Memory B cell (primary cell): Measurements from ENCODE around the gene CASP14.
"Not testable (repeated sequence)": the region's sequence is repeated elsewhere in the genome, so short reads cannot be mapped to it uniquely, and the experiment has no call there.

Experiments
- ATAC-seq: fragments of 150-1000 bp; cut with Tn5 transposase; 2 replicates; pipeline ENCODE4 v1.10.0; 2021; ENCODE audit warnings: low read depth, mild to moderate bottlenecking, moderate library complexity
- DNase-seq, 2 donors: peaks; one replicate each; pipeline ENCODE4 v3.0.0; 2022; ENCODE audit warnings: low spot score in 2 of 2
- H3K27ac Mint-ChIP-seq: one replicate; pipeline ENCODE4 v1.8.0; 2022; ENCODE audit warnings: mild to moderate bottlenecking, moderate library complexity, mixed read lengths
- H3K27me3 Mint-ChIP-seq: one replicate; pipeline ENCODE4 v1.8.0; 2022; ENCODE audit warnings: mixed read lengths
- H3K36me3 Mint-ChIP-seq: one replicate; pipeline ENCODE4 v1.8.0; 2022; ENCODE audit warnings: mild to moderate bottlenecking, mixed read lengths
- H3K4me1 Mint-ChIP-seq: one replicate; pipeline ENCODE4 v1.8.0; 2022; ENCODE audit warnings: mixed read lengths
- H3K4me3 Mint-ChIP-seq: one replicate; pipeline ENCODE4 v1.8.0; 2022; ENCODE audit warnings: mild to moderate bottlenecking, moderate library complexity, mixed read lengths
- H3K9me3 Mint-ChIP-seq: one replicate; pipeline ENCODE4 v1.8.0; 2022; ENCODE audit warnings: mixed read lengths

The CASP14 gene

DNA sequence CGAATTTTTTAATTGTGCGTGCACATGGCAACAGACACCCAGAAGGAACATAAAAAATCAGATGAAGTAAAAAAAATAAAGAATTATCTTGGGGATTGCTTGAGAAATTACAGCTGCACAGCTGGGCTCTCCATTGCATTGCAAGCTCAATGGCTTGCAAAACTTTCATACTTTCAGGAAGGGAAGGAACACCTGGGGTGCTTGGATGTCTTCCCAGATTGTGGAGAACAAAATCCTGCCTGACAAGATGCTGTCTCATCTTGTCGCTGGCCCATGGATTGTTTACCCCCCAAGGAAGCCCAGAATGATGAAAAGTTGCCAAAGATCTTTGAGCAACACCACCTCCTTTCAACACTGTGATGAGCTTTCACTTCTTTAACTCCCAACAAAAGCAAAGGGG lies 11.0 kb upstream of the CASP14 start:
- peaks cover 13% of the 10 kb centered on the region for H3K27me3 Mint-ChIP-seq
- H3K4me1 Mint-ChIP-seq = no peaks in the 10 kb centered on the region

DNA sequence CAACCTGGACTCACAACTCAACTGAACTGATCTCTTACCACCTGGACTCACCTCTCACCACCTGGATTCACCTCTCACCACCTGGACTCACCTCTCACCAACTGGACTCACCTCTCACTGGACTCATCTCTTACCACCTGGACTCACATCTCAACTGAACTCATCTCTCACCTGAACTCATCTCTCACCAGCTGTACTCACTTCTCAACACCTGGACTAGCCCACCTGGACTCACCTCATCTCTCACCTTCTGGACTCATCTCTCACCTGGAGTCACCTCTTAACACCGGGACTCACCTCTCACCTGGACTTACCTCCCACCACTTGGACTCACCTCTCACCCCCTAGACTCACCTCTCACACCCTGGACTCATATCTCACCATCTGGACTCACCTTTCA lies 7.3 kb upstream of the CASP14 start:
- Mint-ChIP-seq H3K27me3 (peaks cover 8% of the 10 kb centered on the region), H3K4me1 (no peaks in the 10 kb centered on the region), H3K9me3 (peaks cover 1% of the 10 kb centered on the region), H3K36me3 (no peaks in the 10 kb centered on the region), H3K27ac (no peak overlapping the region), H3K4me3 (no peak overlapping the region)
- DNase-seq (no peak), ATAC-seq (no peak)

More for the DNA sequence above, 11.0 kb upstream of the CASP14 start:
- H3K27ac Mint-ChIP-seq = no peak overlapping the region
- no peaks in the 10 kb centered on the region for H3K36me3 Mint-ChIP-seq
- no peaks in the 10 kb centered on the region for H3K9me3 Mint-ChIP-seq
- ATAC-seq (no peak), DNase-seq (no peak)
- no peak overlapping the region for H3K4me3 Mint-ChIP-seq

DNA sequence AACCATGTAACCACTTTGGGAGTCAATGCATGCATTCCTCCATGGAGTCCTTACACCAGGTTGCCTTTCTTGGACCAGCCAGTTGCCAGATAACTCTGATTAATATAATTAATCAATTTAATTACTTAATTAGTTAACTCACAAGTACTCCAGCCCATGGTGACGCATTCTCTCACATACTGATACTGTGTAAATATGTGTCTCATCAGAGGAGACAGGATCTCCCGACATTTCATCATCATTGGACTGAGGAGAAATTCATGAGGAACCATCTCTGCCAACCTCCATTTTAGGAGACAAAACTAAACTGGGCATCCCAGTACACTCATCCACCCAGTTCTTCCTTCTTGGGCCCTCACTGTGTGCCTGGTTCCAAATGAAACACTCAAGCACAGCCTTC lies 6.5 kb upstream of the CASP14 start:
- Mint-ChIP-seq H3K27me3 (peaks cover 6% of the 10 kb centered on the region), H3K4me3 (no peak overlapping the region), H3K4me1 (no peaks in the 10 kb centered on the region), H3K36me3 (no peaks in the 10 kb centered on the region), H3K9me3 (peaks cover 1% of the 10 kb centered on the region), H3K27ac (no peak overlapping the region)
- no peak for DNase-seq
- no peak for ATAC-seq

DNA sequence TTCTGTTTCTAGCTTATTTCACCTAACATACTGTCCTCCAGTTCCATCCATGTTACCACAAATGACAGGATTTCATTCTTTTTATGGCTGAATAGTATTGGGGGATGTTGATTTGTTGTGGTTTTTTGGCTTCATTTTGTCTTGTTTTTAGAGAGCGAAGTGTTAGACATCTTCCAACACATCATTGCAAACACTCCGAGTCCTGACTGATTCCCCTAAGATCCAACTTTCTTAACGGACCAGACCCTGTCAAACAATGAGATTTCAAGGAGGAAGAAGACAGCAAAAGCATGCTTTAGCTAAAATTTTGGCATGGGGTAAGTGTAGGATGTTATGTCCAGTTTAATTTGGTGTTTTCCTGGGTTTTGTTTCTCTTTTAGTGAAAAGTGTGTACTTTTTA lies 3.8 kb upstream of the CASP14 start:
- DNase-seq = no peak
- no peak for ATAC-seq
- H3K4me3 Mint-ChIP-seq = no peak overlapping the region
- H3K27ac Mint-ChIP-seq = no peak overlapping the region
- H3K27me3 Mint-ChIP-seq = peaks cover 8% of the 10 kb centered on the region
- peaks cover 3% of the 10 kb centered on the region for H3K9me3 Mint-ChIP-seq
- H3K36me3 Mint-ChIP-seq = no peaks in the 10 kb centered on the region
- H3K4me1 Mint-ChIP-seq = no peaks in the 10 kb centered on the region

DNA sequence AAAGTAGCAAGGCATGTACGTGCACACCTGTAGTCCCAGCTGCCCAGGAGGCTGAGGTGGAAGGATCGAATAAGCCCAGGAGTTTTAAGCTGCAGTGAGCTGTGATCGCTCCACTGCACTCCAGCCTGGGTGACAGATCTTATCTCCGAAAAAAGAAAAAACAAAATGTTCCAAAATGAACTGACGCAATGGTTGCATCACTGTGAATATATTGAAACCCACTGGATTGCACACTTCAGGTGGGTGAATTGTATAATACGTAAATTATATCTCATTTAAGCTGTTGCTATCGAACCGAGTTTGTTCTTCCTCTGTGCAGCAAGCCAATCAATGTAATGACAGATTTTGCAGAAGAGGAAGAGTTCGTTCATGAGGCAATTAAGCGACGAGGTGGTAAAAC lies 1.6 kb upstream of the CASP14 start:
- ATAC-seq (no peak), DNase-seq (no peak)
- no peaks in the 10 kb centered on the region for H3K4me1 Mint-ChIP-seq
- no peaks in the 10 kb centered on the region for H3K36me3 Mint-ChIP-seq
- H3K4me3 Mint-ChIP-seq = no peak overlapping the region
- no peak overlapping the region for H3K27ac Mint-ChIP-seq
- H3K9me3 Mint-ChIP-seq = peaks cover 9% of the 10 kb centered on the region
- peaks cover 14% of the 10 kb centered on the region for H3K27me3 Mint-ChIP-seq

DNA sequence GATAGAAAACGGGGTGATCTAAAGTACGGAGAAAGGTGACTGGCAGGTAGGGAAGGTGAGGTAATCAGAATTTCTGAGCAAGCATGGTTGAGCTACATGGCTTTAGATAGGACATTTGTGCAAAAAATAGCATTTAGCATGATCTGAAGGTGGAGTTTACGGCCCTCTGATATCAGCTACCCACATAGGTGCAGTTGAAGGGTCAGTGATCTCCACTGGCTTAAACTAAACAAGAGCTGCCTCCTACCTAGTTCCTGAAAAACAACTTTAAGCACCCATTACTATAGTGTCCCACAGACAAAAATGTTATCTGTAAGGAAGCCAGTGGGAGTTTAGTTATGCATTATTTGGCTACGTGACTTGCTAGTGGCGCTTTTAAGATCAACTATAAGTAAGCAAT lies 1.2 kb upstream of the CASP14 start:
- Mint-ChIP-seq H3K27ac (no peak overlapping the region), H3K4me1 (no peaks in the 10 kb centered on the region), H3K4me3 (no peak overlapping the region), H3K9me3 (peaks cover 9% of the 10 kb centered on the region), H3K27me3 (peaks cover 14% of the 10 kb centered on the region), H3K36me3 (no peaks in the 10 kb centered on the region)
- no peak for DNase-seq
- ATAC-seq = no peak

DNA sequence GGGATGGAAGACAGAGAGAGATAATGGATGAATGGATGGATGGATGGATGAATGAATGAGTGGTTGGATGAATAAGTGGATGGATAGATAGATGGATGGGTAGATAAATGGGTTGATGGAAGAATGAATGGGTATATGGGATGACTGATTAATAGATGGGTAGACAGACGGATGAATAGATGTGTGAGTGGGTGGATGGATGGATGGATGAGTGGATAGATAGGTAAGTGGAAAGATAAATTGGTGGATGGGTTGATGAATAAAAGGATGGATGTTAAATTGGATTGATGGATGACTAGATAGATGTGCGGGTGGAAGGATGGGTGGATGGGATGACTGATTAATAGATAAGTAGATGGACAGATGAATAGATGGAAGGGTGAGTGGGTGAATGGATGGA lies 1.4 kb downstream of the CASP14 start:
- peaks cover 15% of the 10 kb centered on the region for H3K27me3 Mint-ChIP-seq
- H3K27ac Mint-ChIP-seq = no peak overlapping the region
- no peaks in the 10 kb centered on the region for H3K4me1 Mint-ChIP-seq
- ATAC-seq = no peak
- H3K4me3 Mint-ChIP-seq = no peak overlapping the region
- H3K36me3 Mint-ChIP-seq = no peaks in the 10 kb centered on the region
- DNase-seq = no peak
- peaks cover 8% of the 10 kb centered on the region for H3K9me3 Mint-ChIP-seq

DNA sequence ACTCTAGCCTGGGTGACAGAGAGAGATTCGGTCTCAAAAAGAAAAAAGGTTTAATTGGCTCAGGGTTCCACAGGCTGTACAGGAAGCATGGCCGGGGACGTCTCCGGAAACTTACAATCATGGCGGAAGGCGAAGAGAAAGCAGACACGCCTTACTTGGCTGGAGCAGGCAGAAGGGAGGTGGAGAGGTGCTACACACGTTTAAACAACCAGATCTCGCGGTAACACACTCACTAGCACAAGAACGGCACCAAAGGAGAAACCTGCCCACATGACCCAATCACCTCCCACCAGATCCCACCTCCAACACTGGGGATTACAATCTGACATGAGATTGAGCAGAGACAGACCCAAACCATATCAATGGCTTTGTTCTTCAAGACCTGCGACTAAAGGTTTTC lies 12.8 kb downstream of the CASP14 start:
- ATAC-seq (no peak), DNase-seq (no peak)
- H3K27me3 Mint-ChIP-seq = peaks cover 22% of the 10 kb centered on the region
- H3K9me3 Mint-ChIP-seq = peaks cover 4% of the 10 kb centered on the region
- no peak overlapping the region for H3K27ac Mint-ChIP-seq
- H3K4me3 Mint-ChIP-seq = no peak overlapping the region
- H3K4me1 Mint-ChIP-seq = no peaks in the 10 kb centered on the region
- peaks cover 3% of the 10 kb centered on the region for H3K36me3 Mint-ChIP-seq

DNA sequence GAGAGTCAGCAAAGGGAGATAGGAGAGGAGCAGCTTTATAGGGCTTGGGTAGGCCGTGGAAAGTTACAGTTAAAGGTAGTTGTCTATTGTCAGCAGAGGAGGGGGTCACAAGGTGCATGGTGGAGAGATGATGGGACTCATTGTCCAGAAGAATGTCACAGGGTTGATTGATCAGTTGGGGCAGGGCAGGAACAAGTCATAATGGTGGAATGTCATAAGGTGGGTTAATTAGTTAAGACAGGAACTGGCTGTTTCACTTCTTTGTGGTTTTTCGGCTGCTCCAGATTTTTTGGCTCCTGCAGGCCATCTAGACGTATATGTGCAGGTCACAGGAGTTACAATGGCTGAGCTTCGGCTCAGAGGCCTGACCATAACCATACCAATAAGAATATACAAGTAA lies 21.1 kb downstream of the CASP14 start:
- not testable (repeated sequence) for H3K4me1 Mint-ChIP-seq, DNase-seq, H3K36me3 Mint-ChIP-seq, H3K27me3 Mint-ChIP-seq, ATAC-seq, H3K27ac Mint-ChIP-seq, H3K9me3 Mint-ChIP-seq, H3K4me3 Mint-ChIP-seq

DNA sequence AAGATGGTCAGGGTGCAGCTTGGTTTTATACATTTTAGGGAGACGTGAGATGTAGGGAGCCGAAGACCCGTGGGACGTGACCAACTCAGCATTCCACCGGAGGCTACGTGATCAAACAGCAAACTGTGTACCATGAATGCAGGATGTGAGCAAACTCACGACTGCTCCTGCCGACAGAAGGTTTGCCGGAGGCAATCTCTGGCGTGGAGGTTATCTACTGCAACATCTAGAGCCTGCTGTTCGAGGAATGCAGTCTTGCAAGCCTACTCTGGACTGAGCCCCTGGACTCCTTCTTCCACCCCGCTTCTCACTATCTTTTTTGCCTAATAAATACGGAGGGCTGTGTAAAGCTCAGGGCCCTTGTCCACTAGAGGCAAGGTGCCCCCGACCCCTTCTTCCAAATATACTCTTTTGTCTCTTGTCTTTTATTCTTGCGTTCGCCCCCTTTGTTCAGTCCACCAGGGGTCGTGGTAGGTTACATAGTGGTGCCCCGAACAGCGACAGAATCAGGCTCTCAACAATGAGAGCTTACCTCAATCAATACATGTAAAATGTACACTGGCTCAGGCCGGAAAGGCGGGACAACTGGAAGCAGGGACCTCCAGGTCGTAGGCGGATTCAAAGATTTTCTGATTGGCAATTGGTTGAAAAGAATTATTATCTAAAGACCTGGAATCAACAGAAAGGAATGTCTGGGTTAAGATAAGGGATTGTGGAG lies 23.8 kb downstream of the CASP14 start:
- Mint-ChIP-seq H3K4me1 (no peaks in the 10 kb centered on the region), H3K4me3 (no peak overlapping the region), H3K27ac (no peak overlapping the region), H3K36me3 (no peaks in the 10 kb centered on the region), H3K27me3 (peaks cover 8% of the 10 kb centered on the region), H3K9me3 (peaks cover 1% of the 10 kb centered on the region)
- no peak for ATAC-seq
- no peak for DNase-seq

DNA sequence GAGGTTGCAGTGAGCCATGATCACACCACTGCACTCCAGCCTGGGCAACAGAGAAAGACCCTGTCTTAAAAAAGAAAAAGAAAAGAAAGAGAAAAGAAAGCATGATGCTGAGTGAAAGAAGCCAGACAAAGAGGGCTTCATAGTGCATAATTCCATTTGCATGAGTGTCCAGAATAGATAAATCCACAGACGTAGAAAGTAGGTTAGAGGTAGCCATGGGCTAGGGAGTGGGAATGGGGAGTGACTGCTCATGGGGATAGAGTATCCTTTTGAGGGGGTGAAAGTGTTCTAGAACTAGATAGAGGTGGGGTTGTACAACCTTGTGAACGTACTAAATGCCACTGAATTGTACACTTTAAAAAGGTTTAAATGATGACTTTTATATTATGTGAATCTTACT lies 25.1 kb downstream of the CASP14 start:
- DNase-seq (no peak), ATAC-seq (no peak)
- peaks cover 1% of the 10 kb centered on the region for H3K9me3 Mint-ChIP-seq
- no peak overlapping the region for H3K4me3 Mint-ChIP-seq
- peaks cover 10% of the 10 kb centered on the region for H3K27me3 Mint-ChIP-seq
- no peaks in the 10 kb centered on the region for H3K36me3 Mint-ChIP-seq
- no peak overlapping the region for H3K27ac Mint-ChIP-seq
- no peaks in the 10 kb centered on the region for H3K4me1 Mint-ChIP-seq

DNA sequence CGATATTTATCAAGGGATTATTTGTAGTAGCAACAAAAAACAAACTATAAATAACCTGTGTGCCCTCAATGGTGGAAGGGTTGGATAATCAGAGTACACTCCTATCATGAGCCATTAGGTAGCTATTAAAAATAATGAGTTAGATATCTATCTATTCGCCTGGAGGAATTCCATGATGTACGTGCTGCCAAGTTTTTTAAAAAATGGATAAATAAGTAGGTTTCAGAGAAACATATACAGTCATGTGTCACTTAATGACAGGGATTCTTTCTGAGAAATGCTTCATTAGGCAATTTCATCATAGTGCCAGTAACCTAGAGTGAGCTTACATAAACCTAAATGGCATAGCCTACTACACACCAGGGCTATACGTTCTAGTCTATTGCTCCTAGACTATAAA lies 26.5 kb downstream of the CASP14 start:
- Mint-ChIP-seq H3K4me1 (no peaks in the 10 kb centered on the region), H3K4me3 (no peak overlapping the region), H3K9me3 (peaks cover 1% of the 10 kb centered on the region), H3K27me3 (peaks cover 10% of the 10 kb centered on the region), H3K36me3 (no peaks in the 10 kb centered on the region), H3K27ac (no peak overlapping the region)
- no peak for ATAC-seq
- DNase-seq = no peak

DNA sequence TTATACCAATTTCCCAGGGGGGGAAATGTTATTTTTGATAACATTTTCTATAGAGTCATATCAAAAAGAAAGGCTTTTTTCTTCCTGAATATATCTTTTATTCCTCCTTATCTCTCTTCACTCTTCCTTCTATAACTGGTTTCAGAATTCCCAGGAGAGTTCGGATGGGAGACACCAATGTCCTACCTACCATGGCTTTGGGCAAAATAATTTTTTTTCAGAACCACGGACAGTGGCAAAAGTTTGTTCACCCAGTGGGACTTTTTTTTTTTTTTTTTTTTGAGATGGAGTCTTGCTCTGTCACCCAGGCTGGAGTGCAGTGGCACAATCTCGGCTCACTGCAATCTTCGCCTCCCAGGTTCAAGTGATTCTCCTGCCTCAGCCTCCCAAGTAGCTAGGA lies 30.7 kb downstream of the CASP14 start:
- H3K4me3 Mint-ChIP-seq, DNase-seq, H3K36me3 Mint-ChIP-seq, H3K9me3 Mint-ChIP-seq, H3K4me1 Mint-ChIP-seq, ATAC-seq, H3K27ac Mint-ChIP-seq: not testable (repeated sequence)
- H3K27me3 Mint-ChIP-seq = peaks cover 21% of the 10 kb centered on the region

DNA sequence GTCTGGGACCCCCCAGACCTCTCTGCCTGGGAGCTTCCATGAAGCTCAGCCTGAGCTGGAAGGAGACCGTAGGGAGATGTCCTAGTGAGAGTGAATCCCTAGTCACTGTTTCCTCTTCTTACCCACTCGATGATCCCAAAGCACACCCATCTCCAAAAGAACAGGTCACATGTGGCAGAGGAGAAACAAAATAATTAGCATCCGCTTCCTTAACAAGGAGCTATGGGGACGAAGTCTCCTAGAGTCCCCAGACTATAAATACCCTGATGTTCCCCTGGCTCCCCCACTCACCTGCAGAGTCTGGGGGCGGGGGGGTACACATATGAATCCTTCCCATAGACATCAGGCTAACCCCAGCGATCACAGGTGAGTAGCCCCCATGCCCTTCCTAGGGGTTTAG lies 32.6 kb downstream of the CASP14 start, which contains the start of gene OR1I1:
OR1I1 (plus strand) TSS at position 301 of the 400 bp plus-strand sequence. CDS start 4,855 bp downstream, outside the sequence.
- ATAC-seq (no peak), DNase-seq (no peak)
- peaks cover 20% of the 10 kb centered on the region for H3K27me3 Mint-ChIP-seq
- no peaks in the 10 kb centered on the region for H3K9me3 Mint-ChIP-seq
- no peak within 1 kb of the TSS for H3K27ac Mint-ChIP-seq
- no peak within 1 kb of the TSS for H3K4me3 Mint-ChIP-seq
- no peaks in the 10 kb centered on the region for H3K4me1 Mint-ChIP-seq
- no peaks in the 10 kb centered on the region for H3K36me3 Mint-ChIP-seq

DNA sequence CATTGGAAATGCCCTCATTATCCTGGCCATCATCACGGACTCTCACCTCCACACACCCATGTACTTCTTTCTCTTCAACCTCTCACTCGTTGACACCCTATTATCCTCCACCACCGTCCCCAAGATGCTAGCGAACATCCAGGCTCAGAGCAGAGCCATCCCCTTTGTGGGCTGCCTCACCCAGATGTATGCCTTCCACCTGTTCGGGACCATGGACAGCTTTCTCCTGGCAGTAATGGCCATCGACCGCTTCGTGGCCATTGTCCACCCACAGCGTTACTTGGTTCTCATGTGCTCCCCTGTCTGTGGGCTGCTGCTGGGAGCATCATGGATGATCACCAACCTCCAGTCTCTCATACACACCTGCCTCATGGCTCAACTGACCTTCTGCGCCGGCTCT lies 37.9 kb downstream of the CASP14 start:
- no peaks in the 10 kb centered on the region for H3K36me3 Mint-ChIP-seq
- no peaks in the 10 kb centered on the region for H3K9me3 Mint-ChIP-seq
- DNase-seq = no peak
- H3K27ac Mint-ChIP-seq = no peak overlapping the region
- H3K4me3 Mint-ChIP-seq = no peak overlapping the region
- H3K27me3 Mint-ChIP-seq = peaks cover 20% of the 10 kb centered on the region
- no peaks in the 10 kb centered on the region for H3K4me1 Mint-ChIP-seq
- ATAC-seq = no peak
